Endodermal cell (in vitro differentiated cells): ENCODE data around the gene KCNMA1. TPM values are rescaled to one million over a fixed set of nuclear protein-coding genes. Genes with fewer than 3 reads are reported as not detected.

Source experiments
- DNase-seq: peaks from one replicate; pipeline ENCODE4 v3.0.0-alpha.2; 2017
- H3K27ac ChIP-seq: 2 replicates; pipeline ENCODE4 v1.5.1; 2013; ENCODE audit warnings: mild to moderate bottlenecking, low read depth, low read length, moderate library complexity
- H3K27me3 ChIP-seq: 2 replicates; pipeline ENCODE4 v1.6.1; 2013; ENCODE audit warnings: mild to moderate bottlenecking, low read length, moderate library complexity; ENCODE audit not compliant: insufficient read depth, control insufficient read depth, poor library complexity, severe bottlenecking
- H3K36me3 ChIP-seq: 2 replicates; pipeline ENCODE4 v1.7.0; 2013; ENCODE audit warnings: mild to moderate bottlenecking, low read length, moderate library complexity; ENCODE audit not compliant: control insufficient read depth, insufficient read depth
- H3K4me1 ChIP-seq: one replicate; pipeline ENCODE4 v1.7.0; 2013; ENCODE audit warnings: low read length; ENCODE audit not compliant: control insufficient read depth, insufficient read depth
- H3K4me3 ChIP-seq: 2 replicates; pipeline ENCODE4 v1.5.1; 2013; ENCODE audit warnings: mild to moderate bottlenecking, low read length, moderate library complexity
- H3K9ac ChIP-seq: 2 replicates; pipeline ENCODE4 v1.6.1; 2013; ENCODE audit warnings: mild to moderate bottlenecking, low read length, moderate library complexity; ENCODE audit not compliant: poor library complexity, severe bottlenecking; ENCODE audit errors: extremely low read depth
- H3K9me3 ChIP-seq: 2 replicates; pipeline ENCODE4 v1.6.1; 2013; ENCODE audit warnings: mild to moderate bottlenecking, low read length, moderate library complexity; ENCODE audit not compliant: control insufficient read depth
- H3K27ac Mint-ChIP-seq: 2 replicates; pipeline ENCODE4 v1.8.0; 2020; ENCODE audit warnings: mixed read lengths
- H3K27me3 Mint-ChIP-seq: 2 replicates; pipeline ENCODE4 v1.8.0; 2021; ENCODE audit warnings: mild to moderate bottlenecking, mixed read lengths; ENCODE audit not compliant: insufficient read depth
- H3K36me3 Mint-ChIP-seq: 2 replicates; pipeline ENCODE4 v1.8.0; 2020; ENCODE audit warnings: low read depth, mixed read lengths
- H3K4me1 Mint-ChIP-seq: 2 replicates; pipeline ENCODE4 v1.8.0; 2020; ENCODE audit warnings: mixed read lengths
- H3K4me3 Mint-ChIP-seq: 2 replicates; pipeline ENCODE4 v1.8.0; 2020; ENCODE audit warnings: mild to moderate bottlenecking, moderate library complexity, mixed read lengths
- H3K9me3 Mint-ChIP-seq: 2 replicates; pipeline ENCODE4 v1.8.0; 2020; ENCODE audit warnings: mild to moderate bottlenecking, mixed read lengths
- WGBS, 2 experiments: methylation state at CpG; one replicate each; pipeline versions ENCODE4 v1.1.5 to v1.1.7; 2013; ENCODE audit warnings: missing lambda C conversion rate in 2 of 2, mixed read lengths in 1 of 2; ENCODE audit not compliant: insufficient coverage in 1 of 2, insufficient read length in 1 of 2; 5-methylcytosine and 5-hydroxymethylcytosine counted together
- total RNA-seq, 2 donors: library from RNA; stranded (reverse); fragmentation: NEBNext Ultra II Directional in 1 of 2; extraction: Animal tissue kit (Norgen Biotek cat#: 25700) in 1 of 2; gene quantifications; 2 replicates in 1 of 2; 3 replicates in 1 of 2; pipeline ENCODE4 v1.2.1, GENCODE V29; 2021
- TF ChIP-seq, protein P1 (sequence below): fragments of 200-600 bp; sonication (generic); conservative IDR thresholded peaks from 2 replicates; pipeline ENCODE4 v1.5.0; 2021; ENCODE audit warnings: antibody characterized with exemption, mild to moderate bottlenecking

KCNMA1 gene
- total RNA-seq, 2 donors from 2014 or later, result 0.55 to 1.3 TPM

DNA sequence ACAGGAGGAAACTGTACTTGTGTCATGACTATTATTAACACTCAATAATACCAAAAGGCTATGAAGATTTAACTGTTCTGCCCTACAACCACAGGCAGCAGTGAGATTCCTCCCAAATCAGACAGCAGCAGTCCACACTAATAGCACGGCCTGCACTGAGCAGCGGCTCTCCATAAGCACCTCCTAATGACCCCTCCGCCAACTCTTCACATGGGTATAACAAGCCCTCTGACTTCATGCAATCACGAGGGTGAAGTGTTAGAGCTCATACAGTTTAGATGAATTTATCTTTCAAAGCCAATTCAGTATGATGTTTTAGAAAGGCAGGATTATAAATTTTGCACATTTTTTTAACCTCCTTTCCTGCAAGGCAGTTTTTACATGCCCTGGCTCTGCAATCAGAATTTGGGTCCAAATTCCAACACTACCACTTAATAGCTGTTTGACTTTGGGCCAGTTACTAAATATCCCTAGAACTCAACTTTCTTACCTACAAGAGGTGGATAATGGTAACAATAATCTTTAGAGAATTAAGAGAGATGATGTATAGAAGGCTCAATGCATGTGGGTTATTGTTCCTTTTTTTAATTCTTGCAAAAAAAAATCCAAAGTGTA is 617.1 kb downstream of the KCNMA1 start:
- no peaks in the 10 kb centered on the region for H3K27me3 Mint-ChIP-seq
- no peaks in the 10 kb centered on the region for H3K4me1 Mint-ChIP-seq
- Histone ChIP-seq H3K9ac (no peak overlapping the region), H3K9me3 (no peaks in the 10 kb centered on the region), H3K4me1 (no peaks in the 10 kb centered on the region), H3K4me3 (no peak overlapping the region), H3K27ac (no peak overlapping the region), H3K27me3 (no peaks in the 10 kb centered on the region), H3K36me3 (no peaks in the 10 kb centered on the region)
- TF ChIP-seq, protein P1, sequence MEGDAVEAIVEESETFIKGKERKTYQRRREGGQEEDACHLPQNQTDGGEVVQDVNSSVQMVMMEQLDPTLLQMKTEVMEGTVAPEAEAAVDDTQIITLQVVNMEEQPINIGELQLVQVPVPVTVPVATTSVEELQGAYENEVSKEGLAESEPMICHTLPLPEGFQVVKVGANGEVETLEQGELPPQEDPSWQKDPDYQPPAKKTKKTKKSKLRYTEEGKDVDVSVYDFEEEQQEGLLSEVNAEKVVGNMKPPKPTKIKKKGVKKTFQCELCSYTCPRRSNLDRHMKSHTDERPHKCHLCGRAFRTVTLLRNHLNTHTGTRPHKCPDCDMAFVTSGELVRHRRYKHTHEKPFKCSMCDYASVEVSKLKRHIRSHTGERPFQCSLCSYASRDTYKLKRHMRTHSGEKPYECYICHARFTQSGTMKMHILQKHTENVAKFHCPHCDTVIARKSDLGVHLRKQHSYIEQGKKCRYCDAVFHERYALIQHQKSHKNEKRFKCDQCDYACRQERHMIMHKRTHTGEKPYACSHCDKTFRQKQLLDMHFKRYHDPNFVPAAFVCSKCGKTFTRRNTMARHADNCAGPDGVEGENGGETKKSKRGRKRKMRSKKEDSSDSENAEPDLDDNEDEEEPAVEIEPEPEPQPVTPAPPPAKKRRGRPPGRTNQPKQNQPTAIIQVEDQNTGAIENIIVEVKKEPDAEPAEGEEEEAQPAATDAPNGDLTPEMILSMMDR, result no peak
- H3K4me3 Mint-ChIP-seq, result no peak overlapping the region
- WGBS, 2 experiments, result 93 to 95% methylated on average over 3 to 4 of the region's 4 CpGs
- H3K9me3 Mint-ChIP-seq, result no peaks in the 10 kb centered on the region
- H3K27ac Mint-ChIP-seq, result no peak overlapping the region
- DNase-seq, result no peak
- no peaks in the 10 kb centered on the region for H3K36me3 Mint-ChIP-seq

DNA sequence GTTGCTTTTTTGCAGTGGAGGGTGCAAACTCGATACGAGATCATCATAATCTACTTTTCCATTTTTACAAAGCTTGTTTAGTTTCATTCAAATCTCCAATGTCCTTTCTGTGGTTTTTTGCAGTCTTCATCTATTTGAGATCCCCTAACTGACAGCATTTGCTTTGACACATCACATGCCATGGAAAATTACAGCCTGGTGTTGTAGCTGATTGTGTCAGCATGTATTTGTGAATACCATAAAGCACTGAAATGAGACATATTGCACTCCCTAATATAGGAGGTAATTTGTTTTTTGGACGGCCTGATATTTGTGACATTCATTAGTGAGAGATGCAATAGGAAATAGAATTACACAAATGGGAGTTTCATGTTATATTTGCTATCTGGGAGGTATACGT is 620.8 kb downstream of the KCNMA1 start:
- no peaks in the 10 kb centered on the region for H3K36me3 ChIP-seq
- H3K4me1 ChIP-seq, result no peaks in the 10 kb centered on the region
- no peak overlapping the region for H3K9ac ChIP-seq
- WGBS, 2 experiments, result 92 to 97% methylated on average over 4 of the region's 4 CpGs
- H3K9me3 Mint-ChIP-seq, result no peaks in the 10 kb centered on the region
- no peaks in the 10 kb centered on the region for H3K27me3 ChIP-seq
- DNase-seq, result no peak
- H3K36me3 Mint-ChIP-seq, result no peaks in the 10 kb centered on the region
- TF ChIP-seq, protein P1, result no peak
- H3K27ac ChIP-seq, result no peak overlapping the region
- no peak overlapping the region for H3K27ac Mint-ChIP-seq
- no peaks in the 10 kb centered on the region for H3K27me3 Mint-ChIP-seq
- no peaks in the 10 kb centered on the region for H3K9me3 ChIP-seq
- H3K4me3 Mint-ChIP-seq, result no peak overlapping the region
- H3K4me1 Mint-ChIP-seq, result no peaks in the 10 kb centered on the region
- no peak overlapping the region for H3K4me3 ChIP-seq

DNA sequence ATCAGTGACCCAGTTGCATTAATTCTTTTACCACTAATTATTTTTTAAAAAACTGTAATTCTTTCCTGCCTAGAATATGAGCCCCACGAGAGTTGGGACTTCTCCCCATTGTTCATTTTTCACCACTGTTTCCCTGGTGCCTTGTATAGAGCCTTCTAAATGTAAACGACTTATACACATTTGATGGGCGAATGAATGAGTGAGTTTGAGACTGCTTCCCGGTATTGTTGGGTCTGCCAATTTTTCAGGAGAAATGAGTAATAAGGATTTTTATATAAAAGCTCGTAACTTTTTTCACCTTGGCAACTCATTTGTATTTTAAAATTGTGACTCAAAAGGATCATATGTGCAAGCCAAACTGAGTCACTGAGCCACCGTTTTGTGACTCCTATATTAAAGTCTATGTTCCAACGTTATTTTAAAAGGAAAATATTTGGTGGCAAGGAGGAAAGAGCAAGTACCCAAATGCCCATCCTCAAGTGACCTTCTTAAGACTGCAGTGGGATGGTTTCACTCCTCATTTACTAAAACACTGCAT is 621.3 kb downstream of the KCNMA1 start:
- Mint-ChIP-seq H3K4me1 (no peaks in the 10 kb centered on the region), H3K36me3 (no peaks in the 10 kb centered on the region), H3K27me3 (no peaks in the 10 kb centered on the region), H3K9me3 (no peaks in the 10 kb centered on the region), H3K27ac (no peak overlapping the region), H3K4me3 (no peak overlapping the region)
- TF ChIP-seq, protein P1, result no peak
- H3K27me3 ChIP-seq, result no peaks in the 10 kb centered on the region
- no peak overlapping the region for H3K4me3 ChIP-seq
- WGBS, 2 experiments, result 87 to 91% methylated on average over 6 to 7 of the region's 7 CpGs
- H3K4me1 ChIP-seq, result no peaks in the 10 kb centered on the region
- no peaks in the 10 kb centered on the region for H3K36me3 ChIP-seq
- DNase-seq, result no peak
- H3K9me3 ChIP-seq, result no peaks in the 10 kb centered on the region
- no peak overlapping the region for H3K27ac ChIP-seq
- H3K9ac ChIP-seq, result no peak overlapping the region
